Nephron progenitor cell (in vitro differentiated cells): ENCODE results near the gene OR10T2.

Experiments used
- DNase-seq: peaks from one replicate; pipeline ENCODE4 v3.0.0; 2021
- H3K27ac Mint-ChIP-seq: 2 replicates; pipeline ENCODE4 v1.8.0; 2021; ENCODE audit warnings: mild to moderate bottlenecking, moderate library complexity, mixed read lengths
- H3K27me3 Mint-ChIP-seq: 2 replicates; pipeline ENCODE4 v1.8.0; 2021; ENCODE audit warnings: mild to moderate bottlenecking, low read depth, mixed read lengths; ENCODE audit not compliant: poor library complexity
- H3K36me3 Mint-ChIP-seq: 2 replicates; pipeline ENCODE4 v1.8.0; 2021; ENCODE audit warnings: low read depth, mixed read lengths
- H3K4me1 Mint-ChIP-seq: 2 replicates; pipeline ENCODE4 v1.8.0; 2021; ENCODE audit warnings: mixed read lengths
- H3K4me3 Mint-ChIP-seq: 2 replicates; pipeline ENCODE4 v1.8.0; 2021; ENCODE audit warnings: mild to moderate bottlenecking, moderate library complexity, mixed read lengths
- H3K9me3 Mint-ChIP-seq: 2 replicates; pipeline ENCODE4 v1.8.0; 2021; ENCODE audit warnings: mild to moderate bottlenecking, moderate library complexity, mixed read lengths
- CTCF ChIP-seq: fragments of 200-600 bp; sonication (generic); IDR thresholded peaks from 2 replicates; pipeline ENCODE4 v1.5.0; 2021; ENCODE audit warnings: antibody characterized with exemption

OR10T2 gene

GRCh38 chr1:158366783-158367182, 32.5 kb downstream of the OR10T2 start:
- Mint-ChIP-seq H3K9me3 (peaks cover 5% of the 10 kb centered on the region), H3K27ac (no peak overlapping the region), H3K36me3 (no peaks in the 10 kb centered on the region), H3K4me1 (no peaks in the 10 kb centered on the region), H3K27me3 (peaks cover 8% of the 10 kb centered on the region), H3K4me3 (no peak overlapping the region)
- no peak for TF ChIP-seq CTCF
- DNase-seq, result no peak

GRCh38 chr1:158362941-158363340, 36.3 kb downstream of the OR10T2 start:
- H3K27ac Mint-ChIP-seq, result no peak overlapping the region
- H3K36me3 Mint-ChIP-seq, result no peaks in the 10 kb centered on the region
- no peaks in the 10 kb centered on the region for H3K4me1 Mint-ChIP-seq

GRCh38 chr1:158362482-158362881, 36.8 kb downstream of the OR10T2 start:
- Mint-ChIP-seq H3K36me3 (no peaks in the 10 kb centered on the region), H3K9me3 (no peaks in the 10 kb centered on the region), H3K27ac (no peak overlapping the region), H3K4me1 (no peaks in the 10 kb centered on the region), H3K27me3 (peaks cover 8% of the 10 kb centered on the region), H3K4me3 (no peak overlapping the region)
- DNase-seq, result no peak
- no peak for TF ChIP-seq CTCF

More at GRCh38 chr1:158362941-158363340, 36.3 kb downstream of the OR10T2 start:
- TF ChIP-seq CTCF, result no peak
- DNase-seq, result no peak
- no peak overlapping the region for H3K4me3 Mint-ChIP-seq
- no peaks in the 10 kb centered on the region for H3K9me3 Mint-ChIP-seq
- H3K27me3 Mint-ChIP-seq, result peaks cover 8% of the 10 kb centered on the region

GRCh38 chr1:158357441-158357840, 41.8 kb downstream of the OR10T2 start:
- no peaks in the 10 kb centered on the region for H3K36me3 Mint-ChIP-seq
- DNase-seq, result no peak
- H3K4me3 Mint-ChIP-seq, result no peak overlapping the region
- no peak overlapping the region for H3K27ac Mint-ChIP-seq
- H3K27me3 Mint-ChIP-seq, result peaks cover 9% of the 10 kb centered on the region
- no peak for TF ChIP-seq CTCF
- no peaks in the 10 kb centered on the region for H3K4me1 Mint-ChIP-seq
- no peaks in the 10 kb centered on the region for H3K9me3 Mint-ChIP-seq

- no peaks in the 10 kb centered on the region for H3K9me3 Mint-ChIP-seq
- no peak for DNase-seq
- no peak overlapping the region for H3K27ac Mint-ChIP-seq
- peaks cover 9% of the 10 kb centered on the region for H3K27me3 Mint-ChIP-seq
- H3K4me3 Mint-ChIP-seq, result no peak overlapping the region
- H3K4me1 Mint-ChIP-seq, result no peaks in the 10 kb centered on the region
- TF ChIP-seq CTCF, result no peak
- H3K36me3 Mint-ChIP-seq, result no peaks in the 10 kb centered on the region
Measured at GRCh38 chr1:158356616-158357015, 42.6 kb downstream of the OR10T2 start.

GRCh38 chr1:158355773-158356285, 43.4 kb downstream of the OR10T2 start:
- no peak overlapping the region for H3K4me3 Mint-ChIP-seq
- H3K9me3 Mint-ChIP-seq, result no peaks in the 10 kb centered on the region
- no peaks in the 10 kb centered on the region for H3K36me3 Mint-ChIP-seq
- no peak overlapping the region for H3K27ac Mint-ChIP-seq
- no peak for DNase-seq
- no peak for TF ChIP-seq CTCF
- no peaks in the 10 kb centered on the region for H3K4me1 Mint-ChIP-seq
- peaks cover 9% of the 10 kb centered on the region for H3K27me3 Mint-ChIP-seq
